Transverse colon (tissue), 4 donors: ENCODE measurements around the gene ELAPOR2.

ENCODE experiments used
- CTCF ChIP-seq, 5 experiments: fragments of 200-600 bp in 3 of 5; fragments of 450-650 bp in 2 of 5; sonication (generic) in 3 of 5; IDR thresholded peaks; 1 replicate in 2 of 5; 2 replicates in 3 of 5; pipeline ENCODE4 v1.5.1; 2016 to 2017; ENCODE audit warnings: antibody characterized with exemption in 5 of 5, inconsistent platforms in 3 of 5, mild to moderate bottlenecking in 2 of 5, moderate library complexity in 1 of 5
- EP300 ChIP-seq: sonication (generic); formaldehyde crosslinking; IDR thresholded peaks from one replicate; pipeline ENCODE4 v1.6.1; 2017; ENCODE audit warnings: antibody characterized with exemption, low read depth
- POLR2A ChIP-seq: fragments of 450-650 bp; IDR thresholded peaks from one replicate; pipeline ENCODE4 v1.6.1; 2016; ENCODE audit warnings: antibody characterized with exemption, mild to moderate bottlenecking, moderate library complexity
- POLR2AphosphoS5 ChIP-seq, 3 donors: sonication (generic); formaldehyde crosslinking; IDR thresholded peaks; one replicate each; pipeline ENCODE4 v1.6.1; 2016; ENCODE audit warnings: antibody characterized with exemption in 3 of 3

GRCh38 chr7:87092568-87093091 is 33.2 kb upstream of the ELAPOR2 start:
- no peak for TF ChIP-seq POLR2A
- TF ChIP-seq CTCF (IDR thresholded peaks at IDR 0.05), result no peak
- no peak for TF ChIP-seq POLR2AphosphoS5 (IDR thresholded peaks at IDR 0.05)
- no peak for TF ChIP-seq EP300
